ENCODE results near the gene FAM174C. TPM values are rescaled to one million over a fixed set of nuclear protein-coding genes. Genes with fewer than 3 reads are reported as not detected.

The FAM174C gene
- polyA plus RNA-seq, 1 of the 3 experiments (the other 2 are of a cell fraction), result 78.0 TPM

DNA sequence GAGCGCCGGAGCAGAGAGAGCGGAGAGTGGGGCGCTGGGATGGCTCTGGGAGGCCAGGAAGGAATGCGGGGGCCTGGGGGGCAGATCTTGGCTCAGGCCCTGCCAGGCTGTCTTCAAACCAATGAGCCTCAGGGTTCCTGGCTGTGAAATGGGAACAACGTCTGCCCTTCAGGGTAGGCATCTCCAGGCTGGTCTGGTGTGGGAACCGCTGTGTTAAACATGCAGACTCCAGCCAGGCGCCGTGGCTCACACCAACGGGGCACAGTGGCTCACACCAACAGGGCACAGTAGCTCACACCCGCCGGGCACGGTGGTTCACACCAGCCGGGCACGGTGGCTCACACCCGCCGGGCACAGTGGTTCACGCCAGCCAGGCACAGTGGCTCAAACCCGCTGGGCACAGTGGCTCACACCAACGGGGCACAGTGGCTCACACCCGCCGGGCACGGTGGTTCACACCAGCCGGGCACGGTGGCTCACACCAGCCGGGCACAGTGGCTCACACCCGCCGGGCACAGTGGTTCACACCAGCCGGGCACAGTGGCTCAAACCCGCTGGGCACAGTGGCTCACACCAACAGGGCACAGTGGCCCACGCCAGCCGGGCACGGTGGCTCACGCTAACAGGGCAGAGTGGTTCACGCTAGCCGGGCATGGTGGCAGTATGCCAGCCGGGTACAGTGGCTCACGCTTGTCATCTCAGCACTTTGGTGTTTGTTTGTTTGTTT is 50.4 kb downstream of the FAM174C start:
- TF ChIP-seq TEAD4 (IDR thresholded peaks at IDR 0.05; ENCODE audit: borderline replicate concordance, insufficient read depth), result no peak
- no peak for TF ChIP-seq EZH2phosphoT487 (IDR thresholded peaks at IDR 0.05; ENCODE audit: borderline replicate concordance, low read depth)
- TF ChIP-seq GABPA (IDR thresholded peaks at IDR 0.05; ENCODE audit: low read depth), result no peak
- no peak for TF ChIP-seq ELF1 (IDR thresholded peaks at IDR 0.05)
- no peak for TF ChIP-seq USF2 (IDR thresholded peaks at IDR 0.05; ENCODE audit: borderline replicate concordance, low read depth, low read length)
- no peak for TF ChIP-seq EP300 (IDR thresholded peaks at IDR 0.05; ENCODE audit: borderline replicate concordance in 1 of 2, low read depth in 1 of 2, low read length in 1 of 2)
- no peak for TF ChIP-seq RAD21 (IDR thresholded peaks at IDR 0.05; ENCODE audit: low read length)
- TF ChIP-seq USF1 (IDR thresholded peaks at IDR 0.05; ENCODE audit: borderline replicate concordance, low read depth), result no peak
- TF ChIP-seq, protein P1, sequence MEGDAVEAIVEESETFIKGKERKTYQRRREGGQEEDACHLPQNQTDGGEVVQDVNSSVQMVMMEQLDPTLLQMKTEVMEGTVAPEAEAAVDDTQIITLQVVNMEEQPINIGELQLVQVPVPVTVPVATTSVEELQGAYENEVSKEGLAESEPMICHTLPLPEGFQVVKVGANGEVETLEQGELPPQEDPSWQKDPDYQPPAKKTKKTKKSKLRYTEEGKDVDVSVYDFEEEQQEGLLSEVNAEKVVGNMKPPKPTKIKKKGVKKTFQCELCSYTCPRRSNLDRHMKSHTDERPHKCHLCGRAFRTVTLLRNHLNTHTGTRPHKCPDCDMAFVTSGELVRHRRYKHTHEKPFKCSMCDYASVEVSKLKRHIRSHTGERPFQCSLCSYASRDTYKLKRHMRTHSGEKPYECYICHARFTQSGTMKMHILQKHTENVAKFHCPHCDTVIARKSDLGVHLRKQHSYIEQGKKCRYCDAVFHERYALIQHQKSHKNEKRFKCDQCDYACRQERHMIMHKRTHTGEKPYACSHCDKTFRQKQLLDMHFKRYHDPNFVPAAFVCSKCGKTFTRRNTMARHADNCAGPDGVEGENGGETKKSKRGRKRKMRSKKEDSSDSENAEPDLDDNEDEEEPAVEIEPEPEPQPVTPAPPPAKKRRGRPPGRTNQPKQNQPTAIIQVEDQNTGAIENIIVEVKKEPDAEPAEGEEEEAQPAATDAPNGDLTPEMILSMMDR (IDR thresholded peaks at IDR 0.05), result no peak
- TF ChIP-seq SMC3 (IDR thresholded peaks at IDR 0.05; ENCODE audit: low read depth, low read length), result no peak
- no peak for TF ChIP-seq GATA2 (CRISPR knock-in tag; IDR thresholded peaks at IDR 0.05)
- TF ChIP-seq, protein P2, sequence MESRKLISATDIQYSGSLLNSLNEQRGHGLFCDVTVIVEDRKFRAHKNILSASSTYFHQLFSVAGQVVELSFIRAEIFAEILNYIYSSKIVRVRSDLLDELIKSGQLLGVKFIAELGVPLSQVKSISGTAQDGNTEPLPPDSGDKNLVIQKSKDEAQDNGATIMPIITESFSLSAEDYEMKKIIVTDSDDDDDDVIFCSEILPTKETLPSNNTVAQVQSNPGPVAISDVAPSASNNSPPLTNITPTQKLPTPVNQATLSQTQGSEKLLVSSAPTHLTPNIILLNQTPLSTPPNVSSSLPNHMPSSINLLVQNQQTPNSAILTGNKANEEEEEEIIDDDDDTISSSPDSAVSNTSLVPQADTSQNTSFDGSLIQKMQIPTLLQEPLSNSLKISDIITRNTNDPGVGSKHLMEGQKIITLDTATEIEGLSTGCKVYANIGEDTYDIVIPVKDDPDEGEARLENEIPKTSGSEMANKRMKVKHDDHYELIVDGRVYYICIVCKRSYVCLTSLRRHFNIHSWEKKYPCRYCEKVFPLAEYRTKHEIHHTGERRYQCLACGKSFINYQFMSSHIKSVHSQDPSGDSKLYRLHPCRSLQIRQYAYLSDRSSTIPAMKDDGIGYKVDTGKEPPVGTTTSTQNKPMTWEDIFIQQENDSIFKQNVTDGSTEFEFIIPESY (IDR thresholded peaks at IDR 0.05; ENCODE audit: borderline replicate concordance, low read depth), result no peak
- TF ChIP-seq MAX (IDR thresholded peaks at IDR 0.05; ENCODE audit: low read depth), result no peak
- TF ChIP-seq FOXJ3 (CRISPR knock-in tag; IDR thresholded peaks at IDR 0.05), result no peak
- TF ChIP-seq YY1 (IDR thresholded peaks at IDR 0.05; ENCODE audit: low read depth), result no peak
- POLR2A ChIA-PET, result no interaction called here
- no peaks in the 10 kb centered on the region for H3K36me3 ChIP-seq (replicated peaks in 1 of 2; ENCODE audit: control insufficient read depth in 1 of 2, insufficient read depth in 2 of 2, low read length in 1 of 2)
- H3K27ac ChIP-seq (ENCODE audit: low read depth in 2 of 2, low read length in 1 of 2), result no peak overlapping the region
- no peaks in the 10 kb centered on the region for H3K9me3 ChIP-seq
- CTCF ChIA-PET, result interaction anchor here (1.4 kb wide), 1 partner anchor 10 kb away, joined by 3 read pairs; no protein-coding TSS in a partner anchor
- H3K4me2 ChIP-seq, result peak overlapping the region; percentile 63; the same call in 1 of the 2 replicates
- H3K79me2 ChIP-seq (ENCODE audit: insufficient read depth), result no peaks in the 10 kb centered on the region
- DNase-seq, result no peak
- H4K20me1 ChIP-seq (ENCODE audit: insufficient read depth), result no peaks in the 10 kb centered on the region
- H3K9ac ChIP-seq, result no peak overlapping the region
- 90% methylated on average over 13 of the region's 38 CpGs for WGBS (ENCODE audit: low lambda C conversion rate)
- H3F3A ChIP-seq (replicated peaks; ENCODE audit: insufficient read depth), result peaks cover 3% of the 10 kb centered on the region
- no peaks in the 10 kb centered on the region for H3K27me3 ChIP-seq (ENCODE audit: insufficient read depth)
- H3K4me3 ChIP-seq (ENCODE audit: low read depth in 2 of 2, low read length in 1 of 2), result no peak overlapping the region
- no peaks in the 10 kb centered on the region for H3K9me2 ChIP-seq
- H2AFZ ChIP-seq (ENCODE audit: low read depth), result peak overlapping the region; percentile 84; the same call in 1 of the 2 replicates
- no peaks in the 10 kb centered on the region; a peak in 1 of 4 replicates for H3K4me1 ChIP-seq (ENCODE audit: control insufficient read depth in 1 of 2, insufficient read depth in 2 of 2, low read depth in 1 of 2, low read length in 1 of 2)

Data from SK-N-SH (cell line).